ENCODE results near the gene HOXA5.
A peak's percentile ranks its signal among the peaks of the same experiment; 100 is the strongest.

The HOXA5 gene

DNA sequence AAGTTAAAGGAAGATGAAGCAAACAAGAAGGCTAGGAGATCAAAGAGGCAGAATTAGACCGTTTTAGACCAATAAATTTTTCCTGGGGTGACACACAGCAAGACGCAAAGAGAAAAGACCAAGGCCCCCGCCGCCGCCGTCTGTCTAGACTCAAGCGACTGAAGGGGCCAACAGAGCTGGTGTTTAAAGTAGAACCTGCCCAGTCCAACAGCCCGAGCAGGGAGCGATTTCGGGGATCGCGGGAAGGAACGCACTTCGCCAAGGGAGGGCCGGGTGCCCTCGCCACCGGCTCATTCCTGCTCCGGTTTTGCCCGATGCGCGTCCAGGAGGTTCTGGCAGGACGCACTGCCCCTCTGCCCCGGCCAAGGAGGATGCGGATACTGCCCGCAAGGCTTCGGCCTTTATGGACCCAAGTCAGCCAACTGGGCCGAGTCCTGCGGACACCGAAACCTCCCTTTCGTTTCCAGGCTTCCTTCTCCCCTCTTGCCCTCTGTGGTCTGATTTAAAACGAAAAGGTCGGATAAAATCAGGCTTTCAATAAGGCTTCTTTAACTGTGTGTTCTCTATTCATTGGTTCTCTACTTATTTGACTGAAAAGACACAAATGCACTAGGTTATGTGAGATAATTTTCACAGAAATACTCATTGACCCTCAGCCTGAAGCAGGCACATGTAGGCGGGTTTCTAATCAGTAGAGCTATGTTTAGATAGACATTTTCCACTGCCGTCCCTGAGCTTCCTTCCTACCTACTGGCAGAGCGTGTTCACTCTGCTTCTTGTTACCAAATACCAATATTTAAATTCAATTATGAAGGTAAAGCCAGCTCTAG lies 15.2 kb upstream of the HOXA5 start:
- no peak for DNase-seq

GRCh38 chr7:27157702-27158431 lies 14.4 kb upstream of the HOXA5 start:
- no peak for DNase-seq

- no peak for DNase-seq
Measured at GRCh38 chr7:27156916-27157701, 13.6 kb upstream of the HOXA5 start.

- DNase-seq = no peak
Measured at GRCh38 chr7:27156508-27156898, 13.0 kb upstream of the HOXA5 start, which contains the start of gene HOXA7. Gene HOXA7, minus strand, starts transcription at chr7:27156675. Its CDS starts 130 bp downstream, at chr7:27156545.

- DNase-seq = no peak
Measured at GRCh38 chr7:27155816-27156507, 12.5 kb upstream of the HOXA5 start.

DNA sequence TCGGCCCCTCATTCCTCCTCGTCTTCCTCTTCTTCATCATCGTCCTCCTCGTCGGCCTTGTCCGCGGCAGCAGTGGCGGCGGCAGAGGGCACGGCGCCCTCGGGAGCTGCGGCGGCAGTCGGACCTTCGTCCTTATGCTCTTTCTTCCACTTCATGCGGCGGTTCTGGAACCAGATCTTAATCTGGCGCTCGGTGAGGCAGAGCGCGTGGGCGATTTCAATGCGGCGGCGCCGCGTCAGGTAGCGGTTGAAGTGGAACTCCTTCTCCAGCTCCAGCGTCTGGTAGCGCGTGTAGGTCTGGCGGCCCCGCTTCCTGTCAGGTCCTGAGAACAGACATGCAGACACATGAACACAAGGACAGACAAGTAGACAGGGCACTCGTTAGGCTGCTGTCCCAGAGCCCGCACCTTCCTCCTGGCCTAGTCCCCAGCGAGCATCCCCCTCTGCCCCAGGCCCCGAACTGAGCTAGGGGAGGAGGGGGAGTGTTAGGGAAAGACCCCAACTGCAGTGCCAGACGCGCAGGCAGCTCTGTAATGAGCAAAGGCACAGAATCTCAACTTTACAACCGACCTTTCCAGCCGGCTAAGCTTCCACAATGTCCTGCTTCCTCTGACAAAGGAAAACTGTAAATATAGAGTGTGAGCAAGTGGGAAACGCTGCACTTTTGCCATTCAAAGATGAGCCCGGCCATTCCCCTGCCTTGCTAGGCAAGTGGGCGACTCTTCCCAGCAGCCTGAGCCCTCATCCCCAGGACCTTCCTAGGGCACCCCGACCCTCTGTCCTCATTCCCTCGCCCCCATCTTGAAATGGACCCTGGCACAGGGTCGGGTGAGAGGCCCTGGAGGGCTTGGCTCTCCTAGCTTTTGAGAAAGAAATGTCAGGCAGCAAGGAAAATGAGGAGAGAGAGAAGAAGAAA lies 11.7 kb upstream of the HOXA5 start:
- no peak for DNase-seq

- DNase-seq = no peak
Measured at GRCh38 chr7:27154369-27154768, 10.9 kb upstream of the HOXA5 start.

- no peak for DNase-seq
Measured at GRCh38 chr7:27153526-27153925, 10.0 kb upstream of the HOXA5 start.

DNA sequence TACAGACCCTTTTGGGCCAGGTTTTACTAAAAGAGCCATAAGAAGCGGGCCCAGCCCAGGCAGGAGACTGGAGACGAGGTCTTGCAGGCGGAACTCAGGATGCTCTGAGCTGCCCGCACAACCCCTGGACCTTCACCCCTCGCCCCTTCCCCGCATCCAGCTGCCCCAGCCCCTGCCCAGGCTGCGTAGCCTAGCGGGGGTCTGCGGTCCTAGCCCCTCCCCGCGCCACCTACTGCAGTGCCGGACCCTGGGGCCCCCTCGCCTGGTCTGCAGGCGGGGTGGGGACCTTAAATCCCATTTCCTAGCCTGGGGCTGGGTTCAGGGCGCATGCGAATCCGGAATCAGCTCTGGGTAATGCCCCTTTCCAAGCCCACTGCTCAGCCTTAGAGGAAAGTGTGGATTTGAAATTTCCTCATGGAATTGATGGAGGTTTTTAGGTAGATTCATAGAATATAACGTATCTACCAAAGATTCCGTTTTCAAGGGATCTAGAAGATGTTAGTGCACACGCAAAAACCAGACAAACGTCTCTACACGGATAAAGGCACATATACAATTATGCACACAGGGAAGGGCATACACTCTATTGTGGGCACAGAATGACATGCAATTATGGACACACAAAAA lies 9.4 kb upstream of the HOXA5 start:
- no peak for DNase-seq

DNA sequence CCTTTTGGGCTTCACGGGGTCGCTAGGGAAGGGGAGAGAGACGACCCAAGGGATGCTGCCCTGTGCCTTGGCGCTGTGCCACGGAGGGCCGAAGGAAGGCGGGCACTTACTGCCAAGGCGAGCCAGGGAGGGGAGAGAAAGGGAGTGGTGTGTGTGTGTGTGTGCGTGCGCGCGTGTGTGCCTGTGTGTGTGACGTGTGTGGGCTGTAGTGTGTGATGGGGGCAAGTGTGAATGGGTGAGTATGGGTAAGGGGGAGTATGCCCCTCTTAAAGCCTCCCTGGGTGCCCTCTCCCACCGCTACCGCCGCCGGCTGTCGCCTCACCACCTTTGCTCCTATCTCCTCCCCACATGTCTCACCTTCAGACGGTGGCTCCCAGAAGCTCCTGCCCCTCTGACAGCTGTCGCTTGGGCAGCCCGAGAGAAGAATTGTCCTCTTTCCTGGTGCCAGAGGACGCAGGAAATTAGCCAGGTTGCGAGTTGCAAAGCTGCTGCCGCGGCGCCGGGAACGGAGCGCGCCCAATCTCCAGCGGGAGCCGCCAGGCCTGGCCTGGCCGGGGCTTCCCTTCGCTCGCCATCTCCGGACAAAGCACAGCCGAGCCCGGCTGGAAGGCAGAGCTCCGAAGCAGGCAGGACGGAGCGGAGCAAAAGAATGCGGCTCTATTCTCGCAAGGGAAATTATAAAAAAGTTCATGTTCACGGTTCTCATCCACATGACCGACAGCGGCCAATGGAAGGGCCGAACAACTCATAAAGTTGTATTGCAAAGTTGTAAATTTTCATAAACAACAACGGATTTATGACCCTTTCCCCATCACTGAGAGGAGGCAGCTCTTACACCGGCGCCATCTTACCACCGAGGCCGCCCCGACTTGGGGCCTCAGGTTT lies 8.7 kb upstream of the HOXA5 start, which contains the start of gene HOXA3:
Gene HOXA3, minus strand, starts transcription at position 653 of the 885 bp plus-strand sequence. CDS start 41,943 bp downstream, outside the sequence.
- DNase-seq = no peak

- DNase-seq = no peak
Measured at GRCh38 chr7:27151341-27151930, 8.0 kb upstream of the HOXA5 start.

GRCh38 chr7:27150568-27151340 lies 7.3 kb upstream of the HOXA5 start:
- peak in 1 of 2 experiments; percentile 94 for DNase-seq

GRCh38 chr7:27149842-27150567 lies 6.5 kb upstream of the HOXA5 start:
- DNase-seq = peak in 1 of 2 experiments; percentile 63

- DNase-seq = peak in 1 of 2 experiments; percentile 49
Measured at GRCh38 chr7:27148756-27149641, 5.5 kb upstream of the HOXA5 start.

- no peak for DNase-seq
Measured at GRCh38 chr7:27148031-27148755, 4.7 kb upstream of the HOXA5 start.
